ENCODE data around the gene SPAG6.
A peak's percentile ranks its signal among the peaks of the same experiment; 100 is the strongest.
"Not testable (repeated sequence)": the region's sequence is repeated elsewhere in the genome, so short reads cannot be mapped to it uniquely, and the experiment has no call there.

Gene SPAG6

GRCh38 chr10:22345301-22346095 is at the start of gene SPAG6:
Gene SPAG6 (plus strand): TSS chr10:22345496. CDS start chr10:22345612, 116 bp downstream.
- no peak for DNase-seq

DNA sequence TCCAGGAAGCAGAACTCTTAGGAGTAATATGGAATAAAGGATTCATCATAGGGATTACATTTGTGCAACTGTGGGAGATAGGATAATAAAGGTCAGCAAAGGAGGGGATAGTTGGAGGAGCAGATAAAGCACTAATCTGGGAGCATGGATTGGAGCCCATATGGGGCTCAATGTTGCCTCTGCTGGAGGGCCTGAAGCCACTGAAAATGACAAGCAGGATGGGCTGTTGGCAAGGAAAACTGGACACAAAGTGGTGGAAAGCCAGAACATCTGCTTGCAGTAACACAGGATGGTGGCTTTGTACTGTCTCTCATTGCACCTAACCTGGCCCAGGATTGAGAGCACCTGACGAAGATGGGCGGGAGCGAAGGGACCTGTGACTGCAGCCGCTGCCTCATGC is 44.1 kb upstream of the SPAG6 start:
- no peak for DNase-seq

DNA sequence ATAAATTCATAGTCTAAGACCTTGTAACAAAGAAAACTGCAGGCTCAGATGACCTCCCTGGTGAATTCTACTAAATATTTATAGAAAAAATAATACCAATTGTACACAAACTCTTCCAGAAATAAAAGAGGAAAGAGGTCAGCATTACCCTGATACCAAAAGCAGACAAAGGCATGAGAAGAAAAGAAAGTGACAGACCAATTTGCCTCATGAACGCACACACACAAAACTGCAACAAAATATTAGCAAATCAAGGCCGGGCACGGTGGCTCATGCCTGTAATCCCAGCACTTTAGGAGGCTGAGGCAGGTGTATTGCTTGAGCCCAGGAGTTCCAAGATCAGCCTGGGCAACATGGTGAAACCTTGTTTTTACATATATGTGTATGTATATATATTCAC is 41.8 kb upstream of the SPAG6 start:
- DNase-seq, result no peak

GRCh38 chr10:22305721-22306120 is 39.6 kb upstream of the SPAG6 start:
- no peak for DNase-seq

DNA sequence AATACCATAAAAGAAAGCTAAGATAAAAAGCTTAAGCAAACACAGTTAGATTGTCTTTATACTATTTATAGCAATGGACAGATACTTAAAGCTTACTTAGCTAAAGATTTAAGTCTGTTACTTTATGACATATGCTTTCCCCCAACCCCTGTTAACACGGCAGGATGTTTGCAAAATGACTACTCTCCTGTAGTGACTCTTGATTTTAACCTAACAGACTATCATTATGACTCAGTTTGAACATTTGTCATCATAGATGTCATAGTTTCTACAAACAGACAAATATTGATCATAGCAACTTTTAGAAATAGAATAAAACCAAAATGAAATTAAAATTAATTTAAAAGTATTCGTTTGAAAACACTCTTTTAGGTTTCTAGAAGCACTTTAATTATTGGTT is 36.9 kb upstream of the SPAG6 start:
- no peak for DNase-seq

GRCh38 chr10:22309180-22310000 is 35.9 kb upstream of the SPAG6 start:
- no peak for DNase-seq

DNA sequence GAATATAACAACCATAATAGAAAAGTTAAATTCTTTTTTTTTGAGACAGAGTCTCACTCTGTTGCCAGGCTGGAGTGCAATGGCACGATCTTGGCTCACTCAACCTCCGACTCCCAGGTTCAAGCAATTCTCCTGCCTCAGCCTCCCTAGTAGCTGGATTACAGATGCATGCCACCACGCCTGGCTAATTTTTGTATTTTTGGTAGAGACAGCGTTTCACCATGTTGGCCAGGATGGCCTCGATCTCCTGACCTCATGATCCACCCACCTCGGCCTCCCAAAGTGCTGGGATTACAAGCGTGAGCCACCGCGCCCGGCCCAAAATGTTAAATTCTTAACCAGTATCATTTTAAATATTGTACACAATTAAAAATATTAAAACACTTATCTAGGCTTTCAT is 35.3 kb upstream of the SPAG6 start:
- not testable (repeated sequence) for DNase-seq

GRCh38 chr10:22310928-22311327 is 34.4 kb upstream of the SPAG6 start:
- no peak for DNase-seq

DNA sequence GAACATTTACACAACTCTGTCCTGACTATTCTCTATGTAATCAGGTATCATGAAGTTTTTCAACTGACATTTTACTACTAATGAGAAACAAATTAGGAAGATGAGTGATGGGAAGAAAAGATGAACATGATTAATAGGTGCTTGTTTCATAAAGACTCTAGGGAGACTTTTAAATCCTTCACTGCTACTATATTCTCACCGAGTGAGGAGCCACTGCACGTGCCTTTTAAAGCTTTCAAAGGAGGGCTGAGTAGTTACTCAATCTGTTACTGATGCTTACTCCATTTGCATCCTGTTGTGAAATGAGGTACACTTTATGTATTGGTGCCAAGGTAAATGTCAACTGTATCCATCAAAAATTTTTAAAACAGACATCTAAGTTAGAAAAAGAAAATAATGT is 30.4 kb upstream of the SPAG6 start:
- DNase-seq, result no peak

- peak; percentile 70 for DNase-seq
These were observed 29.6 kb upstream of the SPAG6 start for GRCh38 chr10:22315455-22316285.

GRCh38 chr10:22316286-22317075 is 28.8 kb upstream of the SPAG6 start, which contains the start of gene COMMD3:
Gene COMMD3 (plus strand): TSS chr10:22316388. CDS start chr10:22316418, 30 bp downstream.
- DNase-seq, result peak; percentile 67

GRCh38 chr10:22317076-22317370 is 28.3 kb upstream of the SPAG6 start:
- no peak for DNase-seq

GRCh38 chr10:22317771-22318565 is 27.3 kb upstream of the SPAG6 start:
- no peak for DNase-seq

DNA sequence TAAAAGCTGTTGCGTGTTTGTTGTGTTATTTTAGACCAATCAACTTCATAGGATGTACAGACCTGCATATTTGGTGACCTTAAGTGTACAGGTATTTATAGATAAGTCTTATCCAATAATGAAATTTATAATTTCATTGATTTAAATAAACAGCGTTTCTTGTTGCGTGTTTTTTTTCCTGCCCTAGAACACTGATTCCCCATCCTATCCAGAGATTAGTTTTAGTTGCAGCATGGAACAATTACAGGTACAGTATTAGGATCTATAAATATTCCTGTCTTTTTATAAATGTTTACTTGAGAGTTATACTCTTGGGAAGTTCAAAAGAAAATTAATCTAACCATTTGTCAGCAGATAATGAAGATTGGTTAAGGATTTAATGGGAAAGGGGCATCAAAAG is 26.5 kb upstream of the SPAG6 start:
- DNase-seq, result no peak

DNA sequence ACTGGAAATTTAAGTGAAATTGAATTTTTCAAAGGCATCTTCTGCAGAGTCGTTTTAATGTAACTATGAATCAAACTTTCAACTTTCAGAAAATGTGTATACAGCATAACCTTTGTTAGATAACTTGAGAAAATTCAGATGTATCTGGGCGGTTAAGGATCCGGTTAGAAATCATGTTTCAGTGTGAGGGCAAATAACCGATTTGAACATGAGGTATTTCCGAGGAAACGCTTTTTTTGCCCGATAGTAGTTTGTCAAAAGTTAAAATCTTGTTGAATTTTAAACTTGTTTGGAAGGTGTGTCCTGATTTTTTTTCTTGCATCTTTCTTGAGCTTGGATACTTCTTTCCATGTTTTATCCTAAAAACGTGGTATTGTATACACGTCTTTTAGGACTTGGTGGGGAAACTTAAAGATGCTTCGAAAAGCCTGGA is 25.7 kb upstream of the SPAG6 start:
- DNase-seq, result no peak

DNA sequence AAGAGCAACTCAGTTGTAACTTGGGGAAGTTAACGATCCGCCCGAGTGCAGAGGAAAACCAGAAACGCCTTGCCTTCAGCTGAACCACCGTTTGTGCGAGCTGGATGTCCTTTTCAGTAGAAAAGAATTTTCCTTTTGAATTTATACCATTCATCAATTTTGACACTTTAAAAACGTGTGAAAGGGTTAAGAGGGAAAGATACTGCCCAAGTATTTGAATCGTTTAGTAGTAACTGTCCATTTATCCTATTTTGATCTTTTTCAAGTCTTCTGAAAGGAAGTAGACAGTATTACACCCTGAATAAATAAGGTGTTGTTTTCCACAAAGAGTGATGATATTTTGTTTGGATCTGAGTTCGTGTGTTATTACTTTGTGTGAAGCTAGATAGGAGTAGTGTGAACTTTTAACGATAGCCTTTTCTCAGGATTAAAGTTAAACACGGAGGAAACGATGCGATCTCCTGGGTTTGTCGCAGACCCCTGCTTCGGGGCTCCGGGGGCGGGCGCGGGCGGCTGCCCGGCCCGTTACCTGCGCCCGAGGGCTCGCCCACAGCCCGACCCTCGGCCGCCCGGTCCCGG is 25.2 kb upstream of the SPAG6 start:
- no peak for DNase-seq

GRCh38 chr10:22320591-22321155 is 24.6 kb upstream of the SPAG6 start, which contains the start of gene BMI1:
Gene BMI1 (plus strand): TSS chr10:22321099. CDS start chr10:22326450, 5,351 bp downstream.
- DNase-seq, result peak; percentile 95

DNA sequence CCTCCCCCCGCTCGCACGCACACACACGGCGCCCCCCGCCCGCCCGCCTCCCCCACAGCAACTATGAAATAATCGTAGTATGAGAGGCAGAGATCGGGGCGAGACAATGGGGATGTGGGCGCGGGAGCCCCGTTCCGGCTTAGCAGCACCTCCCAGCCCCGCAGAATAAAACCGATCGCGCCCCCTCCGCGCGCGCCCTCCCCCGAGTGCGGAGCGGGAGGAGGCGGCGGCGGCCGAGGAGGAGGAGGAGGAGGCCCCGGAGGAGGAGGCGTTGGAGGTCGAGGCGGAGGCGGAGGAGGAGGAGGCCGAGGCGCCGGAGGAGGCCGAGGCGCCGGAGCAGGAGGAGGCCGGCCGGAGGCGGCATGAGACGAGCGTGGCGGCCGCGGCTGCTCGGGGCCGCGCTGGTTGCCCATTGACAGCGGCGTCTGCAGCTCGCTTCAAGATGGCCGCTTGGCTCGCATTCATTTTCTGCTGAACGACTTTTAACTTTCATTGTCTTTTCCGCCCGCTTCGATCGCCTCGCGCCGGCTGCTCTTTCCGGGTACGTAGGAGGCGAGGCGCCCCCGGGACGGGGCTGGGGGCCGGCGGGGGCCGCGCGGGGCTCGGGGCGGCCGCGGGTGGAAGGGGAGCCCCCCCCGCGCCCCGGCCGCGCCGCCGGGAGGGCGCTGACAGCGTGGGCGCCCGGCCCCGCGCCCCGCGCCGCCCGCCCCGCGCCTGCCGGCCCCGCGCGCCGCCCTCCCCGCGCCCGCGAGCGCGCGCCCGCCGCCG is 24.0 kb upstream of the SPAG6 start:
- DNase-seq, result peak; percentile 68

DNA sequence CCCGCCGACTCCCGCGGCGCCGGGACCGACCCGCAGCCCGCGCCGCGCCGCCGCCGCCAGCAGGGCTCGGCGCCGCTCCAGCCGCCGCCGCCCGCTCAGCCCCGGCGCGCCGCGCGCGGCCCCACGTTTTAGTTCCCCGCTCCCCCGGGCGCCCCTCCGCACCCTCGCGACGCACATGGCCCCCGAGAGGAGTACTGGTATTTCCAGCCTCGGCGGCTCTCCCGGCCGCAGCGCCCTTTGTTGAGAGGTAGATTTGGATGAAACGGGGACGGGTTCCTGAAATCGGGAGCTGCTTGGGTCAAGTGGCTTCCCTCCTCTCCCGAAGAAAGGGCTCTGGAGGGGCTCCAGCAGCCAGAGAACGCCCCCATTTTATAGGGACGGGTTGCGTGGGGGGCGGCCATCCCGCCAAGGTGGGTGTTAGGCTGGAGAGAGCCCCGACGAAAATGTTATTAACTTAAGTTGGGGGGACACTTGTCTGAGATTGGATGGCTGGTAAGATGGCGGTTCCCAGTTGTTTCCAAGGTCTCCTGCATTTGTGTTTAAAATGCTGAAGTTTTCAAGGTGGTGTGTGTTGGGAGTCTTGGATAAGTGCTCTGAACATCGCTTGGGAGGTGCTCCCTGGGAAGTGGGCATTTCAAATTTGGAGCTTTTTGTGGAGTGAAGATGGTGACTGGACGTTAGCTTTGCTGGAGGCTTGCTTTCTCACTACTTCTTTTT is 23.2 kb upstream of the SPAG6 start:
- DNase-seq, result peak; percentile 42

Data from 8988T (cell line).